Renal cortical epithelial cell (primary cell): ENCODE measurements around the gene RHBG. TPM values are rescaled to one million over a fixed set of nuclear protein-coding genes. Genes with fewer than 3 reads are reported as not detected.

ENCODE experiments used
- DNase-seq: peaks from one replicate; pipeline ENCODE4 v3.0.0-alpha.2; 2011; ENCODE audit warnings: low read depth
- total RNA-seq: library from RNA; depleted of rRNA; stranded (reverse); fragments of >200 nt; gene quantifications from 2 replicates; pipeline ENCODE4 v1.2.3, GENCODE V29; 2014

RHBG gene
- total RNA-seq, 1 donor from 2014 or later: 0.55 TPM

GRCh38 chr1:156424806-156425432 is 55.9 kb downstream of the RHBG start:
- no peak for DNase-seq

- no peak for DNase-seq
These were observed 56.9 kb downstream of the RHBG start for GRCh38 chr1:156425943-156426342.

- DNase-seq: no peak
These were observed 58.9 kb downstream of the RHBG start for GRCh38 chr1:156427957-156428356.

GRCh38 chr1:156428746-156429288 is 59.8 kb downstream of the RHBG start:
- DNase-seq: no peak

GRCh38 chr1:156429313-156430060 is 60.5 kb downstream of the RHBG start:
- no peak for DNase-seq

GRCh38 chr1:156430303-156430702 is 61.3 kb downstream of the RHBG start:
- no peak for DNase-seq

- DNase-seq: no peak
These were observed 61.9 kb downstream of the RHBG start for GRCh38 chr1:156430866-156431265.

- no peak for DNase-seq
These were observed 62.4 kb downstream of the RHBG start for GRCh38 chr1:156431366-156431765.

GRCh38 chr1:156431769-156432668 is 63.0 kb downstream of the RHBG start:
- DNase-seq: no peak

GRCh38 chr1:156432669-156433018 is 63.6 kb downstream of the RHBG start:
- no peak for DNase-seq

- no peak for DNase-seq
These were observed 64.0 kb downstream of the RHBG start for GRCh38 chr1:156433032-156433431.

GRCh38 chr1:156433602-156434001 is 64.6 kb downstream of the RHBG start:
- DNase-seq: no peak

Other genes starting within 250 kb of the RHBG start
- 0.69 and 7.4 TPM in 2 replicates for gene SEMA4A, start 215.6 kb upstream of the RHBG start, total RNA-seq
- gene SLC25A44, start 175.1 kb upstream of the RHBG start, total RNA-seq: 5.9 and 17.4 TPM in 2 replicates
- gene PMF1, start 156.2 kb upstream of the RHBG start, total RNA-seq: 47.1 and 65.8 TPM in 2 replicates
- gene BGLAP, start 127.0 kb upstream of the RHBG start, total RNA-seq: 0.15 TPM in 1 of 2 replicates, not detected in the other
- 0.80 TPM in 1 of 2 replicates, not detected in the other for gene PAQR6, start 121.2 kb upstream of the RHBG start, total RNA-seq
- gene SMG5, start 86.4 kb upstream of the RHBG start, total RNA-seq: 58.5 and 92.8 TPM in 2 replicates
- gene TMEM79, start 84.9 kb upstream of the RHBG start, total RNA-seq: 0.52 and 1.6 TPM in 2 replicates
- 23.7 and 37.2 TPM in 2 replicates for gene GLMP, start 73.5 kb upstream of the RHBG start, total RNA-seq
- not detected in 2 replicates for gene VHLL, start 69.9 kb upstream of the RHBG start, total RNA-seq
- gene CCT3, start 30.9 kb upstream of the RHBG start, total RNA-seq: 499 and 846 TPM in 2 replicates
- gene TSACC, start 30.7 kb upstream of the RHBG start, total RNA-seq: not detected in 2 replicates
- gene MEF2D, start 131.6 kb downstream of the RHBG start, total RNA-seq: 3.8 and 10.0 TPM in 2 replicates
- gene IQGAP3, start 203.4 kb downstream of the RHBG start, total RNA-seq: 1.5 and 14.6 TPM in 2 replicates
- not detected in 2 replicates for gene TTC24, start 210.5 kb downstream of the RHBG start, total RNA-seq
- 92.9 and 138 TPM in 2 replicates for gene NAXE, start 222.6 kb downstream of the RHBG start, total RNA-seq
- gene GPATCH4, start 232.3 kb downstream of the RHBG start, total RNA-seq: 13.5 and 33.8 TPM in 2 replicates